NCI-H526 treated with DMSO at 0.1 percent for 48 hours (cell line): ENCODE results near the gene POFUT2.

ENCODE experiments used
- DNase-seq: peaks from one replicate; lab custom pipeline; 2025; lab: John Stamatoyannopoulos, UW

The POFUT2 gene

DNA sequence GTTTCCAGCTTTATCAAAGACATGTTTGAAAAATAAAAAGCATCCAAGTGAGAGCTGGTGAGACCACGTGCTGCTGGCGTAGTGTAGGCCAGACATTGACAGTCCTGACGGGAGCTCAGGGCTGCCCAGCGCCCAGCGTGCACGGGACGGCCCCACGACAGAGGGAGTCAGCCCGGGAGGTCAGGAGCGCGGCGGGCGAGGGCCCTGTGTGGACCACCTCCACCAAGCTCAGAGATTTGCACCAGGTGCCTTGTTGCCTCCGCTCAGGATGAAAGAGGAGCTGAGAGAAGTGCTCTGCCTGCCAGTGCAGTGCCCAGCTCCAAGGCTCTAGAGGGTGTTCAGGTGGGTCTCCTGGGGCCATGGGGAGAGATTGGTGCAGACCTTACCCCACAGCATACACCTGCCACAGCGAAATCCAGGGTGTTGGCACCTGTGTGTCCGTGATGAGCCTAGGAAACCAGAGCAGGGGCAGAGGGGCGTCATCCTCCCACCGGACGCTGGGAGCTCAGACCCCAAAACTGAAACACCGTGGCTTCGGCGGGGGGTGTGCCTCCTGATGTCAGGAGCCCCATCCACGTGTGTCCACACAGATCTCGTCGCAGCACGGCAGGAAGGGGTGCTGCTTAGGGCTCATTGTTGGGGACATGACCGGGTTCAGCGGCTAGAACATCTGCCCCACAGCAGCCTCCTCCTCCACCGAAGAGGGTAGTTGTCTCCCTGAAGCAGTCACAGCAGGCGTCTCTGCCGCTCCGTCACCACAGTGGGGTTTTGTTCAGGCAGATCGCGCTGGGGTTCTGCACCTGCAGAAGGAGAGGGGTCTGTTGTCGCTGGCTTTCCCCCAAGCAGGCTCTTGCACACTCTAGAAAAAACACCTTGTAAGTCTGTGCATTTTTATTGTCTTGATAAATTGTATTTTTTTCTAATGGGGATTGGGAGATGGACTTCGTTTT, 64.2 kb downstream of the POFUT2 start:
- no peak for DNase-seq

- no peak for DNase-seq
Measured at GRCh38 chr21:45222001-45222400, 65.7 kb downstream of the POFUT2 start.

- DNase-seq: no peak
Measured at GRCh38 chr21:45220714-45221490, 66.8 kb downstream of the POFUT2 start.

- no peak for DNase-seq
Measured at GRCh38 chr21:45220071-45220481, 67.6 kb downstream of the POFUT2 start.

GRCh38 chr21:45219517-45219916, 68.2 kb downstream of the POFUT2 start:
- no peak for DNase-seq

DNA sequence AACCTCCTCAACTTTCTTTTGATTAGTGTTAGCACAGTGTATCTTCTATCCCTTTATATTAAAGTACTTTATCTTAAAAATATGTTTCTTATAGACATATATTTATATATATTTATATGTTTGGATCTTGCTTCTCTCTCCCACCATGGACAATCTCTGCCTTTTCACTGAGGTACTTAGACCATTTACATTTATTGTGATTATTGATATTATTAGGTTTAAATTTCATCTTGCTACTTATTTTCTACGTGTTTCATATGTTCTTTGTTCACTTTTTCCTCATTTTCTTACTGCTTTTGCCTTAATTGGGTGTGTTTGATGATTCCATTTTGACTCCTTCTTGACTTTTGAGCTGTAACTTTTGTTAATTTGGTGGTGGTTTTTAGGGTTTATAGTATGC, 70.7 kb downstream of the POFUT2 start:
- no peak for DNase-seq

DNA sequence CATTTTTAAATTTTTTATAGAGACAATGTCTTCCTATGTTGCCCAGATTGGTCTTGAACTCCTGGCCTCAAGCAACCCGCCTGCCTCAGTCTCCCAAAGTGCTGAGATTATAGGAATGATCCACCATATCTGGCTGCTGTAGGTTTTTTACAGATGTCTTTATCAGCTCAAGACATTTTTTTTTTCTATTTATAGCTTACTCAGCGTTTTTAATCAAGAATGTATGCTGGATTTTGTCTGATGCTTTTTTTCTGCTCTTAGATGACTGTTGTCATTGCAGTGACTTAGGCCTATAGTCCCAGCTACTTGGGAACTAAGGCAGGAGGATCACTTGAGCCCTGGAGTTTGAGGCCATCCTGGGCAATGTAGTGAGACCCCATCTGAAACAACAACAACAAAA, 72.5 kb downstream of the POFUT2 start:
- no peak for DNase-seq
